GM19239 (cell line): Measurements from ENCODE around the gene POU6F2.
A peak's percentile ranks its signal among the peaks of the same experiment; 100 is the strongest.

Experiments
- DNase-seq: peaks from one replicate; pipeline ENCODE4 v3.0.0; 2011; ENCODE audit warnings: low spot score; ENCODE audit not compliant: insufficient read length
- FAIRE-seq: peaks from 2 replicates; lab custom pipeline; 2011; peaks lifted over from hg19 to GRCh38; lab: Jason Lieb, UNC

Gene POU6F2

GRCh38 chr7:39054731-39055130 is 77.0 kb downstream of the POU6F2 start:
- no peak for DNase-seq
- FAIRE-seq, result no peak

DNA sequence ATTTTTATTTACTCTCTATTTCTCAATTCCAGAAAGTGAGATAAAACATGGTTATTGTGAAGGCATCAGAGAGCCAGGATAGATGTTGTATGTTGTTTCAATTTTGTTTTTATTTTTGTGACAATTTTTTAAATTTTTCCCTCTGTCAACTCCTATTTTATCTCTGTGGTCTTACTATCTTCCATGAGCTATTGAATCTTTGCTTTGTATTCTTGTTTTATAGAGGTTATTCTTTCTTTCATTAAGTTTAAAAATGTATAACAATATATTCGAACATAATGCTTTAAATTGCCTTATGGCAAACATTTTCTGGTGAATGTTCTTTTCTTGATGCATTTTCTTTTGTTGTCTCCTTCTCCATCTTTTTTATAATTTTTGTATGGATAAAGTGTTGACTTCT is 78.4 kb downstream of the POU6F2 start:
- no peak for DNase-seq
- FAIRE-seq, result no peak

DNA sequence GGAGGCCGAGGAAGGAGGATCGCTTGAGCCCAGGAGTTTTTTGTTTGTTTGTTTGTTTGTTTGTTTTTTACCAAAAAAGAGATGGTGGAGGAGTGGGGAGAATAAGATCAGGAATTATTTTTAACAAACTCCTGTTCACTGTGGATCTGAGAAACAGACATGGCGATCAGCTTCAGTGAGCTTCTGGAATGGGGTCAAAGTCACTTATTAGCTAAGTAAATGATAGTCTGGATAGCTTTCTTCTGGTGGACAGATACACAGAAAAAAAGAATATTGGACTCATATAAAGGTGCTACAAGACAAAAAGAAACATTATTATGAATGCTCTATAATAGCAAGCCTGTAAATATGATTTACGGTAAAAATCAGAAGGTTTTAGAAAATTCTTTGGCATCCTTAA is 85.1 kb downstream of the POU6F2 start:
- no peak for DNase-seq
- no peak for FAIRE-seq

DNA sequence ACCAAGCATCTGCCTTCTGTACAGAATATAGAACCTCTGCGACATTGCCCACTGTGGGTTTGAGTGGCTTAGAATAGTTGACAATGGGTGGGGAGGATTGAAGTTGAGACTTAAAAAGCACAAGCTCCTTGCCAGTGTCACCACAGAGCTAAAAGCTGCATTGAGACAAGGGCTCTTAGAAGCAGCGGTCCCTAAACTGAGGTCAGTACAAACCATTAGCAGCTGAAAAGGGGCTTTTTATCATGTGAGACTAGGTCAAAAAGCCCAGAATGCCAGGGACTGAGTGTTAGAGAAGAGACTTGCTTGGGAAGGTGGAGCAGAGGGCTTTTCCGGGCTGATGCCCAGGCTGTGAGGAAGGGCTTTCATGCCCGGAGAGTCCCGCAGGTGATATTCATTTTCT is 91.3 kb downstream of the POU6F2 start:
- no peak for FAIRE-seq

GRCh38 chr7:39069896-39070881 is 92.5 kb downstream of the POU6F2 start:
- DNase-seq, result no peak
- peak; percentile 4 for FAIRE-seq

More for the DNA sequence above, 91.3 kb downstream of the POU6F2 start:
- DNase-seq, result no peak

- FAIRE-seq, result no peak
Observed at GRCh38 chr7:39071116-39071515, 93.4 kb downstream of the POU6F2 start.

GRCh38 chr7:39073432-39073831 is 95.7 kb downstream of the POU6F2 start:
- FAIRE-seq, result no peak
- no peak for DNase-seq

More at GRCh38 chr7:39071116-39071515, 93.4 kb downstream of the POU6F2 start:
- DNase-seq, result no peak

DNA sequence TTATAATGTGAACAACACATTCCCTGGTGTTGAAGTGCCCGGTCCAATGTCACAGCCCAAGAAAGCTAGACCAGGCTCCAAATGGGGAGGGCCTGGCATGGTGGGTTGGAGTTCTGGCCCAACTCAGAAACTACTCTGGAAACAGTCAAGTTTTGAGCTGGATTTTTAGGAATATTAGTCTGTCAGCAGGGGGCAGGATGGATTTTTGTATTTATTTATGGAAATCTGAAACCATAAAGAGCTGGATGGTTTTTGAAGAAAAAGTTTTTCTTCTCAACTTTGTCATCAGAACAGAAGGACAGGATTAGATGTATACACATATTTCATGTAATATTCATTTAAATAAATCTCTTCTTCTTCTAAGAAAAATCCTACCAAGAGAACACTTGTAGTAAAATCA is 97.5 kb downstream of the POU6F2 start:
- DNase-seq (no peak), FAIRE-seq (no peak)

GRCh38 chr7:39083781-39084180 is 106.1 kb downstream of the POU6F2 start:
- no peak for DNase-seq
- no peak for FAIRE-seq

GRCh38 chr7:39084349-39084748 is 106.6 kb downstream of the POU6F2 start:
- no peak for FAIRE-seq
- DNase-seq, result no peak

DNA sequence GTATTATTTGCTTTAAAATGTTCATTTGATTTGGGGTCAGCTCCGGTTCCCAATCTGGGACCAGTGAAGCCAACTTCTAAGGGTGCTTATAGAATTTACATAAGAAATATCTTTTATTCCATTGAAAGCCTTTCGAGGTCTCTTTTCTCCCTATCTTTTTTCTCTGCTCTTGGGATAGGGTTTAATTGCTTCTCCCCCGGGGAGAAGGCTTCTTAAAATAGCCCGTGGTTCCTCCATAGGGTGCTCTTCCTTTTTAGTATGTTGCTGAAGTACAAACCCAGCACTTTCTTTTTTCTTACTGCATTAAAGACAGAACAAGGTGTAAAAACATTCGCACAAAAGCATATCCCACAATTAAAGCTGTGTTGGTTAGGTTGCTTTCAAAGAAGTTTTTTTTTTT is 107.5 kb downstream of the POU6F2 start:
- FAIRE-seq, result no peak
- DNase-seq, result no peak

DNA sequence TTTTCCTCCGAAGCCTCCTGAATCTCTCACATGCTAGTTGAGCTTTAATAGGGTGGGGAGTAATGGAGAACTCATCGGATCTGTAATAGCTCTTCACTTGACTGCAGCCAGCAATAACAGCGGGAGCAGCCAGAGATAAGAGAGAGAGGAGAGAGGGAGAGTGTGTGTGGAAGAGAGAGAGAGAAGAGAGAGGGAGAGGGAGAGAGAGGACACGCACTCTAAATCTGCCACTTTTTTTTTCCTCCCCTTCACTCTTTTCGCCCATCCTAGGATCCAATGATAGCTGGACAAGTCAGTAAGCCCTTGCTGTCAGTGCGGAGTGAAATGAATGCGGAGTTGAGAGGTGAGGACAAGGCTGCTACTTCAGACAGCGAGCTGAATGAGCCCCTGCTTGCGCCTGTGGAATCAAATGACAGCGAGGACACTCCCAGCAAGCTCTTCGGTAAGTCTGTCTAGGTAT is 107.9 kb downstream of the POU6F2 start:
- FAIRE-seq (no peak), DNase-seq (no peak)

DNA sequence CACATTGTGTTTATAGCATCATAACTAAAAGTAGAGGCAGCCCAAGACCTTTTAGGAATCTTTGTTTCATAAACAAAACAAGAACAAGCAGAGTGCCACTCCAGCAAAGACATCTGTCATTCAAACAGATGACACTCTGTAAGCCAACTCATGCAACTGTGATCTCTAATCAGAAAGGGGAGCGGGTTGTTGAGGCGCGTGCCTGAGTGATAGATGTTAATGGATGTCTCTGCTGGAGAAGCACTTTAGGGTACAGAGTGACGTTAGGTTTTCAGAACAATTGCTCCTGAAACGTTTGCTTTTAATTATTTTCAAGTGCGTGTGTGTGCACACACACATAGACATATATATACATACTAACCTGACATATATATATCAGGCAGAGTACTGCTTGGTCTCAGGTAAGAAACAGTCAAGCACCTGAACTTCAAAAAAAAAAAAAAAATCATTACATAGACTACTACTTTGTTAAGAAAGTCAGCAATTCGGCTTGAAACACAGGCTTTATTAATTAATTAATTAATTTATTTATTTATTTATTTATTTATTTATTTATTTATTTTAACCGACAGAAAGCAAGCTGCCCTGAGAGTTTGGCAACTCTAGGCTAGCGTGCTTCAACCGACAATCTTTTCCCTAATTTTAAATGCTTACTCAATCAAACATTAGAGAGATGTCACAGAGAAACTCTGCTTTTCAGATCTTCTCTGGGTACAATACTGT is 109.1 kb downstream of the POU6F2 start:
- DNase-seq (no peak), FAIRE-seq (no peak)

DNA sequence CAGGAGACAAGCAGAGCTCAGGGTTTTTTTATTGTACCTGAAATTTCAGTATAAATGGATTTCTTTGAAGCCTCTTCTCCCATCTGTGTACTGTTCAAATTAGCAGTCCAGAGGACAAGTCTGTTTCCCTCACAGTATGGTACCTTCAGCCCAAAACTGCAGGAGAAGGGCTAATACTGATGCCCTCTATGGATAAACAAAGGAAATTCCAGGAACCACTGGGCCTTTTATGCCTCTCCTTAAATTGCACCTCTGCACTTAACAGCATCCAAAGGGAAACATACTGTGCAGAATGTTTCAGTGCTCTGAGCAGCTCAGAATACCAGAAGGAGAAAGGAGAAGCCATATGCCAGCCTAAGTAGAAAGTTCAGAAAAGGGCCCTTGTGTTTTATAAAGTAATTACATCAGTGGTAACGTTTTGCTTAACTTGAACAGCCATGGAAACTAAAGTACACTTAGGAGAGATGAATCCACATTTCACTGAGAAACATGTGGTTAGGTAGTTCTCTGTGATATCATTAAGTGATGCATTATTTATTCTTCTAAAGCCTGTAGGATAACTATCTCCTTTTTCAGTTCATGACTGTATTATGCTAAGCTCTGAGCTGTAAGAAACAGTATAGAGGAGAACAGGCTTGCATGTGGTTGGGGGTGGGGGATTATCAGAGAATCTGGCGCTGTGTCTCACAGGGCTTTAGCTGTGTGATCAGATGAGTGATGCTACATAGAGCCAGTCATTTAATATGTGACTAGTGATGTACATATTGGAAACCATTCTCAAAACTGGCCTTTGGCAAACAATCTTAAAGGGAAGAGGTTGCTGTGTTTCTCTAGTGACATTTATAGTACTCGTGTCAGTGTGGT is 111.3 kb downstream of the POU6F2 start:
- FAIRE-seq, result no peak
- DNase-seq, result no peak

- DNase-seq, result no peak
- no peak for FAIRE-seq
Observed at GRCh38 chr7:39091145-39091544, 113.4 kb downstream of the POU6F2 start.

DNA sequence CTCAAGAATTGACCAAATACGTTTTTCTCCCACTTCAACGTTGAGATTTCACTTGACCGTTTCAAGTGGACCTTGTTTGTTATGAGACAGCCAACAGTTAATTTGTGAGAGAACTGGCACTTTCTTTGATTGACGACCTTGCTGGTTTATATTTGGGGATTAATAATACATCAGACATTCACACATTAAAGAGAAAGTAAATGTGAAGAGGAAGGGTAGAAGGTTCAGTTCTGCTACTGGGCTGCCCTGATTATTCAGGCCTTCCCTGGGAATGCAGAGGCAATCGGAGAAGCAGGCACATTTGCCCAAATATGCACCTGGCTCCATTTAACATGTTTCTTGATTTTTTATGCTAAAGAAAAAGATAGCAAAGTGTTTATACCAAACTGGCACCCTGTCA is 114.1 kb downstream of the POU6F2 start:
- DNase-seq, result no peak
- no peak for FAIRE-seq

DNA sequence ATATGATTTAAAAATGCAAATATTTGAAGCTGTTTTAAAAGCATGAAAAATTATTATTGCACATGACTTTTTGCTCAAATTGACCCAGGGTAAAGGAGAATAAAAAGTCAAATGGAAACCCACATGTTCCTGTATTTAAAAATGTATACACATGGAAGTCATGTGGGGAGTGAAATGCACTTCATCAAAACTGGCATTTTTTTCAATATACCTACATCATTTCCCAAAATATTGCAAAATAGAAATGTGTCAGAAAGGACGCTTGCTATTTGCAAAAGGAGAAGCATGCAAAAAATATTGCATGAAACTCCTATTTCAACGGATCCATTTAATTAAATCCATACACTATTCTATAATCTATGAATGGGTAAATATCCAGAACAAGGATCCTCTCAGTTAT is 117.0 kb downstream of the POU6F2 start:
- FAIRE-seq (no peak), DNase-seq (no peak)

DNA sequence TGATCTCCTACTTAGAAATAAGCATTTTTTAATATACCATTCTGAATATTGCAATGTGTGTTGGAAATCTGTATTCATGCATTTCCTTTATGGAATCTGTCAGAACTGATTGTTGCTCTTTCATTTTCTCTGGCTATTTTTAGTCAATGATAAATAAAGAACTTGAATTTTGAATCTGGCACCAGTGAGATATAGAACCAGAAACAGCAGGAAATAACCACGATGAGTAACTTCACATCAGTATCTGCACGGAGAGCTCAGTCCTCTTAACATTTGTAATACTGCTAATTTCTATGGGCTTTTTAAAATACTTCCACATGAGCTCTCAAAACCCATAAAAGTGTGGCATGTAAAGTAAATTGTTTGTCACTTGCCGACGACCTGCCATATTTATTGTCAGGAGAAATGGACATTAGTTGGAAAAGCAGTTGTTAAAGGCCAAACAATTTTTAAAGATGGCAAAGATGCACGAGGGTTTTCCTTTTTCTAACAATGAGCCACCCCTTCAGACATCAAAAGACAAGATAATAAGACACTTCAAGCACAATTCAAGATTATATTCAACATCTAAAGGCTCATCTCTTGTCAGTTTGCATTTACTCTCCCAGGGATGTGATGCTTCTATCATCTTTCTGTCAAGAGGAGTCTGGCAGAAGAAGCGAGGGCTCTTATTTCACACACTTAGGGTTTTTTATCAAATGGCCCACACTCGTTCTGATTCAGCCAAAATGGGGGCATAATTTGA is 118.3 kb downstream of the POU6F2 start:
- DNase-seq, result no peak
- FAIRE-seq, result no peak

DNA sequence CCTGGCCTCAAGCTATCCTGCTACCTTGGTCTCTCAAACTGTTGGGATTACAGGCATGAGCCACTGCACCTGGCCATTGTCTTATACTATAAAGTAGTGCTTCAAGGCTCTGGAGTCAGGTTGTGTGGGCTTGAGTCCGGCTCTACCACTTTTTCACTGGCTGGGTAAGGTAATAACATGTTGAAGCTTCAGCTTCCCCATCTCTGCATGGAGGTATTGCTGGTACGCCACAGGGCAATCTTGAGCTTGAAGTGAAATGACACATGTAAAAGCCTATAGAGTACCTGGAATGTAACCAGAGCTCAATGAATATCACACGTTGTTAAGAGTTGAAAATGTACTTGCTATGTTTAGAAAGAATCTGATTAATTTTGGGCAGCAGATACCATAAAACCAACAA is 120.8 kb downstream of the POU6F2 start:
- no peak for FAIRE-seq
- no peak for DNase-seq

- DNase-seq (no peak), FAIRE-seq (no peak)
Observed at GRCh38 chr7:39099146-39099545, 121.4 kb downstream of the POU6F2 start.
